Hepatocyte (in vitro differentiated cells): ENCODE measurements around the gene ASPSCR1. TPM values are rescaled to one million over a fixed set of nuclear protein-coding genes. Genes with fewer than 3 reads are reported as not detected.
A peak's percentile ranks its signal among the peaks of the same experiment; 100 is the strongest.

Experiments
- DNase-seq: peaks from one replicate; pipeline ENCODE4 v3.0.0-alpha.2; 2016; ENCODE audit warnings: low spot score
- H2AFZ ChIP-seq: fragments of 200-600 bp; sonication (generic); 2 replicates; pipeline ENCODE4 v1.6.0; 2016; ENCODE audit warnings: antibody characterized with exemption, mild to moderate bottlenecking
- H3K27ac ChIP-seq: fragments of 200-600 bp; sonication (generic); 2 replicates; pipeline ENCODE4 v1.5.1; 2016; ENCODE audit warnings: mild to moderate bottlenecking
- H3K27me3 ChIP-seq: fragments of 200-600 bp; sonication (generic); 2 replicates; pipeline ENCODE4 v1.6.1; 2016
- H3K36me3 ChIP-seq: fragments of 200-600 bp; sonication (generic); replicated peaks from 2 replicates; pipeline ENCODE4 v1.5.1; 2016; ENCODE audit warnings: low read depth; ENCODE audit not compliant: insufficient read depth
- H3K4me1 ChIP-seq: fragments of 200-600 bp; sonication (generic); 2 replicates; pipeline ENCODE4 v1.5.1; 2016; ENCODE audit warnings: mild to moderate bottlenecking, moderate library complexity; ENCODE audit not compliant: insufficient read depth
- H3K4me2 ChIP-seq: fragments of 200-600 bp; sonication (generic); 2 replicates; pipeline ENCODE4 v1.6.0; 2016
- H3K4me3 ChIP-seq: fragments of 200-600 bp; sonication (generic); 2 replicates; pipeline ENCODE4 v1.5.1; 2016; ENCODE audit warnings: mild to moderate bottlenecking
- H3K79me2 ChIP-seq: fragments of 200-600 bp; sonication (generic); 2 replicates; pipeline ENCODE4 v1.6.0; 2017; ENCODE audit warnings: mild to moderate bottlenecking
- H3K9me2 ChIP-seq: fragments of 200-600 bp; sonication (generic); replicated peaks from 2 replicates; pipeline ENCODE4 v1.6.0; 2017; ENCODE audit warnings: mild to moderate bottlenecking; ENCODE audit not compliant: insufficient read depth
- H3K9me3 ChIP-seq: fragments of 200-600 bp; sonication (generic); 2 replicates; pipeline ENCODE4 v1.5.1; 2016; ENCODE audit warnings: low read depth, mild to moderate bottlenecking
- H4K20me1 ChIP-seq: fragments of 200-600 bp; sonication (generic); 2 replicates; pipeline ENCODE4 v1.6.0; 2016; ENCODE audit warnings: mild to moderate bottlenecking; ENCODE audit not compliant: insufficient read depth, poor library complexity, severe bottlenecking
- EZH2 ChIP-seq: fragments of 200-600 bp; sonication (generic); IDR thresholded peaks from 2 replicates; pipeline ENCODE4 v1.6.1; 2016; ENCODE audit warnings: antibody characterized with exemption, mild to moderate bottlenecking, borderline replicate concordance
- EZH2phosphoT487 ChIP-seq: fragments of 200-600 bp; sonication (generic); IDR thresholded peaks from one replicate; pipeline ENCODE4 v1.6.1; 2018; ENCODE audit warnings: antibody characterized with exemption, mild to moderate bottlenecking, low read depth, moderate library complexity; ENCODE audit not compliant: unreplicated experiment, severe bottlenecking
- WGBS: methylation state at CpG from one replicate; pipeline ENCODE4 v1.1.6; 2016; ENCODE audit warnings: low lambda C conversion rate; ENCODE audit errors: missing lambda C conversion rate; 5-methylcytosine and 5-hydroxymethylcytosine counted together
- polyA plus RNA-seq: library from polyadenylated mRNA; unstranded; fragments of >200 nt; fragmentation: Nextera tagmentation; extraction: Ambion mirVana; gene quantifications from 2 replicates; pipeline ENCODE4 v1.2.1, GENCODE V29; 2016
- total RNA-seq: library from RNA; depleted of rRNA; stranded (reverse); fragments of >200 nt; gene quantifications from 2 replicates; pipeline ENCODE4 v1.2.3, GENCODE V29; 2014
- TF ChIP-seq, protein P1 (sequence below): fragments of 200-600 bp; sonication (generic); IDR thresholded peaks from 2 replicates; pipeline ENCODE4 v1.5.1; 2016; ENCODE audit warnings: antibody characterized with exemption, mild to moderate bottlenecking; ENCODE audit not compliant: poor library complexity

ASPSCR1 gene
- total and polyA plus RNA-seq, 2 experiments from 2014 or later, result 28.4 to 45.9 TPM

GRCh38 chr17:81929253-81930141 is 47.9 kb upstream of the ASPSCR1 start:
- Histone ChIP-seq H3K79me2 (peaks cover 22% of the 10 kb centered on the region), H4K20me1 (peaks cover 18% of the 10 kb centered on the region), H3K4me2 (peak overlapping the region; percentile 98), H3K9me3 (no peaks in the 10 kb centered on the region), H3K4me3 (no peak overlapping the region), H3K36me3 (no peaks in the 10 kb centered on the region), H2AFZ (no peak overlapping the region), H3K9me2 (no peaks in the 10 kb centered on the region), H3K27ac (no peak overlapping the region), H3K4me1 (peaks cover 30% of the 10 kb centered on the region), H3K27me3 (no peaks in the 10 kb centered on the region)
- no peak for DNase-seq
- 90% methylated on average over 25 of the region's 31 CpGs for WGBS
- TF ChIP-seq EZH2phosphoT487 (no peak), EZH2 (no peak)
- TF ChIP-seq, protein P1, sequence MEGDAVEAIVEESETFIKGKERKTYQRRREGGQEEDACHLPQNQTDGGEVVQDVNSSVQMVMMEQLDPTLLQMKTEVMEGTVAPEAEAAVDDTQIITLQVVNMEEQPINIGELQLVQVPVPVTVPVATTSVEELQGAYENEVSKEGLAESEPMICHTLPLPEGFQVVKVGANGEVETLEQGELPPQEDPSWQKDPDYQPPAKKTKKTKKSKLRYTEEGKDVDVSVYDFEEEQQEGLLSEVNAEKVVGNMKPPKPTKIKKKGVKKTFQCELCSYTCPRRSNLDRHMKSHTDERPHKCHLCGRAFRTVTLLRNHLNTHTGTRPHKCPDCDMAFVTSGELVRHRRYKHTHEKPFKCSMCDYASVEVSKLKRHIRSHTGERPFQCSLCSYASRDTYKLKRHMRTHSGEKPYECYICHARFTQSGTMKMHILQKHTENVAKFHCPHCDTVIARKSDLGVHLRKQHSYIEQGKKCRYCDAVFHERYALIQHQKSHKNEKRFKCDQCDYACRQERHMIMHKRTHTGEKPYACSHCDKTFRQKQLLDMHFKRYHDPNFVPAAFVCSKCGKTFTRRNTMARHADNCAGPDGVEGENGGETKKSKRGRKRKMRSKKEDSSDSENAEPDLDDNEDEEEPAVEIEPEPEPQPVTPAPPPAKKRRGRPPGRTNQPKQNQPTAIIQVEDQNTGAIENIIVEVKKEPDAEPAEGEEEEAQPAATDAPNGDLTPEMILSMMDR, result no peak

DNA sequence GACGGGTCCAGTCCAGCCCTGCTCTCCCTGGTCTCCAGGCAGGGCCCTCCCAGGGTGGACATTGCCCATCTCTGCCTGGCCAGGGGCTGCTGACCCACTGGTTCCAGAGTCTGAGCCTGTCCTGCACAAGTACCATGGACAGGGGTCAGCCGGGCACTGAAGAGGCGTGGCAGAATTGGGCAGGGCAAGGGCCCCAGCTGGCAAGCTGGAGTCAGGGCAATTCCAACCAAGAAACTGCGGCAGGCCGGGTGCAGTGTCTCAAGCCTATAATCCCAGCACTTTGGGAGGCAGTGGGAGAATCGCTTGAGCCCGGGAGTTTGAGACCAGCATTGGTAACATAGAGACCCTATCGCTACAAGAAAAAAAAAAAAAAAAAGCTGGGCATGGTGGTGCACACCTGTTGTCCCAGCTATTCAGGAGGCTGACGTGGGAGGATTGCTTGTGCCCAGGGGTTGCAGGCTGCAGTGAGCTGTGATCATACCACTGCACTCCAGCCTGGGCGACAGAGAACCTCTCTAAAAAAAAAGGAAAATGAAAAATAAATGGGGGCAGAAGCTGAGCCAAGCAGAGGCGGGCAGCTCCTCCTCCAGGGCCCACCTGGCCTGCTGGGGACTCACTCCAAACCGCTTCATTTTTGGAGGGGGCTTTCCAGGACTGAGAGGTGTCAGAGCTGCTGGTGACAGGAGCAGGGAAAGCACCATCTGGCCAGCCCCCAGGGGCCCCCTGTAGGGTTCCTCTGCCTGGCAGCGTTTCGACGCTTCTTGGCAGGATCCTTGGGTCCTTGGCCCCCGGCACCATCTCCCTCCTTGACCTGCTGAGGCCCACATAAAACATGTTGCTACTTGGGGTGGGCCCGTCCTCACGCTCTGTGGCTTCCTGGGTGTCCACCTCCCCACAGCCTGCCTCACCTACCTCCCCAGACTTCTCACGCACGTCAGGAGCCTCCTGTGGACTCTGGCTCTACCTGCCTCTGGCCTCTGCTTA is 47.0 kb upstream of the ASPSCR1 start:
- Histone ChIP-seq H4K20me1 (peaks cover 9% of the 10 kb centered on the region), H3K27ac (no peak overlapping the region), H3K36me3 (no peaks in the 10 kb centered on the region), H3K9me3 (no peaks in the 10 kb centered on the region), H3K79me2 (peaks cover 13% of the 10 kb centered on the region), H3K27me3 (no peaks in the 10 kb centered on the region), H3K4me1 (peaks cover 20% of the 10 kb centered on the region), H2AFZ (no peak overlapping the region), H3K4me3 (no peak overlapping the region), H3K4me2 (no peak overlapping the region), H3K9me2 (no peaks in the 10 kb centered on the region)
- TF ChIP-seq EZH2 (no peak), EZH2phosphoT487 (no peak)
- TF ChIP-seq, protein P1, result no peak
- DNase-seq, result no peak
- WGBS, result 84% methylated on average over 20 of the region's 20 CpGs

DNA sequence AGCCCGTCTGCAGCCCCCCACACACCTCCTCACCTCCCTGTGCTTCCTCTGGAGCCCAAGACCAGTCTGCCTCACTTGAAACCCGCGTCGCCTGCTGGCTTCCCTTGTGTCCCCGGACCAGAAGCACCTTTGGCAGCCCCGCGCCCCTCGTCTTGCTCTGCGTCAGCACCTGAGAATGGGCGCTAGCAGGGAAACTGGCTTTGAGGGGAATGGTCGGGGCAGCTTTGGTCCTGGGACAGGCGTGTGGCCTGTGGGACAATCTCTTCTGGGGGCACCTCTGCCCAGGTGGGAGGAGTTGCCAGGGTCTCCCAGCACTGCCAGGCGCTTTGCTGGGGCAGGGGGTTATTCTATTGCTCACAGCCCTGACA is 46.3 kb upstream of the ASPSCR1 start:
- H3K79me2 ChIP-seq, result peaks cover 12% of the 10 kb centered on the region
- WGBS, result 81% methylated on average over 12 of the region's 13 CpGs
- peaks cover 2% of the 10 kb centered on the region for H4K20me1 ChIP-seq
- no peak for DNase-seq
- H3K9me3 ChIP-seq, result no peaks in the 10 kb centered on the region
- TF ChIP-seq, protein P1, result no peak
- no peak for TF ChIP-seq EZH2
- no peak for TF ChIP-seq EZH2phosphoT487
- H3K4me1 ChIP-seq, result peaks cover 13% of the 10 kb centered on the region
- H3K36me3 ChIP-seq, result no peaks in the 10 kb centered on the region
- H3K27ac ChIP-seq, result no peak overlapping the region
- no peak overlapping the region for H3K4me2 ChIP-seq
- no peaks in the 10 kb centered on the region for H3K9me2 ChIP-seq
- no peaks in the 10 kb centered on the region for H3K27me3 ChIP-seq
- H3K4me3 ChIP-seq, result no peak overlapping the region
- H2AFZ ChIP-seq, result no peak overlapping the region
